HG02884 (cell line): ENCODE measurements around the gene F2.
"Not testable (repeated sequence)": the region's sequence is repeated elsewhere in the genome, so short reads cannot be mapped to it uniquely, and the experiment has no call there.

Source experiments
- ATAC-seq: cut with Tn5 transposase; IDR thresholded peaks from one replicate; pipeline ENCODE4 v1.9.1; 2021; ENCODE audit warnings: mild to moderate bottlenecking, moderate library complexity; ENCODE audit not compliant: unreplicated experiment

The F2 gene

DNA sequence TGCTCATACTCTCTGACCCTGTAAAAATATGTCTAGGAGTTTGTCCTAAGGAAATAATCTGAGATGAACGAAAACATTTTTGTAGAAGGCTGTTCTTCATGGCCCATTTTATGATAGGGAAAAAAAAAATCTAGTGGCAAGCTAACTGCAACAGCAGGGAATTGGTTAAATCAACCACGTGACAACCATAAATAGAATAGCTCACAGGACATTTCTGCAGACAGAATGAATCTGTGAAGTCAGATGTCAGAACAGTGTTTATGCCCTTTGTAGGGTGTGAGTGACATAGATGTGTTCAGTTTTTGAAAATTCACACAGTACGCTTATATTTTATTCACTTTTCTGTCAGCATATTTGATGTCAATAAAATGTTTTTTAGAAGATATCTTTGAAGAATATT lies 34.6 kb upstream of the F2 start:
- no peak for ATAC-seq

DNA sequence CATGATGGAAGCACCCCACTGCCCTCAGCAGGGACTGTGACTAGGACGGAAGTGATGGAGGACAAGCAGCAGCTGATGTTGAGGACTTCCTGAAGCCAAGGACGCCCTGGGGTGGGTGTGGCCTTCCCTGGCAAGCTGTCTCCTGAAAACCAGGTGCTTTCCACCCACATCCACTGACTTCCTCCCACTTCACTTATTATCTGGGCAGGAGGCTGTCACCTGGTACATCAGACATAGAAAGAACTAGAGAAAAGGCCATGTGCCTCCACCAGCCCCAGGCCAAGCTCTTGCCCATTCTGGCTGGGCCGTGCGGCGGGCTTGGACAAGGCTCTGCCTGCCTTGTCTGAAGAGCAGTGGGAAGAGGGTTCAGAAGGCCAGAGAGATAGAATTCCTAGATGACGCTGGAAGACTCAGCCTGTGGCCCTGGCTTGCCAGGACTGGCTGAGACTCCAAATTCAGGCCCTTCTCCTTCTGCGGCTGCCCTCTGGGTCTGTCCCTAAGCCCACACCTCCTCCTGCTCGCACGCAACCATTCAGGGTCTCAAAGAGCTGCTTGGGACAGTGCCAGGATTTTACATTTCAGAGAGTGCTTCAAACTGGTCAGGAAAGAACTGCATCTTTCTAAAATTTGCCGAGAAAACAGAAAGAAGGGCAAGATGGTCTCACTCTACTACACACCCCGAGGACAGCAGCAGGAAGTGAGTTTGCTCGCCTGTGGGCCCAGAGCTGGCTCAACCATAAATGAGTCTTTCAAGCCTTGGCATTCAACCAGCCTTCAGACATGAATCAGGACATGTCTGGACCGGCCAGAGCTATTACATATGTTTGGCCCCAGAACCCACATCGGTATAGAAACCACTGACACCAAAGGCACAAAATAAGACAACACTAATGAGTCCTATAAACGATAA lies 31.9 kb upstream of the F2 start:
- ATAC-seq = no peak

- no peak for ATAC-seq
These were observed 28.3 kb upstream of the F2 start for GRCh38 chr11:46690702-46691101.

- no peak for ATAC-seq
These were observed 26.6 kb upstream of the F2 start for GRCh38 chr11:46692450-46692849.

DNA sequence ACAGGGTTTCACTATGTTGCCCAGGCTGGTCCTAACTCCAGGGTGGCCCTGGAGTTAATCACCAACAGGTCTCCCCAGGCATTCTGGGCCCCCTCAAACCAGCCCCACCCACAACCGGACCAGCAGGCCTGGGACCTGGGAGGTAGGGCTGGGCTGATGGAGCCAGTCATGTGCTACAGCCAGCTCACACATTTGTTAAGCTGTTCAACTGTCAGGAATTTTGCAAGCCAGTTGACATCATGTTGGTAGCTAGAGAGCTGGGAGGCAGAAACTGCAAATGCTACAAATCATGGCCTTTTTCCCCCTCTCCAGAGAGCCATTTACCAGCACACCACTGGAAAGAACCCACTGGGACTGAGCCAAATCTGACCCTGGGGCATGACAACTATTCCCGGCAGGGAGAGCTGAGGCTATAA lies 25.4 kb upstream of the F2 start:
- no peak for ATAC-seq

DNA sequence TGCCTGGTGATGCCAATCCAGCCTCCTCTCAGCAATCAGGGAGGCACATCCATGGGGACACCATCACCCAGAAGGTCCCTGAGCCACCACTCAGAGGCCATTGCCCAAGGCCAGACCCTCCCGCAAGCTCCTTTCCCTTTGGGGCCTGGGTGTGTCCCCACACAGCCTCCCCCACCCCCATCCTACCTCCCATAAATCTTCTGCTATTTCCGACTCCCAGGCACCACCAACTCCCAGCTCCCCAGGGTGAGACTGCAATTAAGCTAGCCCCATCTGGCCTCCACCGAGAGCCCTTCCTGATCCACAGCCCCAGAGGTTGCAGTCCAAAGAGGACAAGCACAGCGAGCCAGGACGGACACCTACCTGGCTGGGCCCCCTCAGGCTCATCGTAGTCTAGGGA lies 24.9 kb upstream of the F2 start:
- ATAC-seq = no peak

DNA sequence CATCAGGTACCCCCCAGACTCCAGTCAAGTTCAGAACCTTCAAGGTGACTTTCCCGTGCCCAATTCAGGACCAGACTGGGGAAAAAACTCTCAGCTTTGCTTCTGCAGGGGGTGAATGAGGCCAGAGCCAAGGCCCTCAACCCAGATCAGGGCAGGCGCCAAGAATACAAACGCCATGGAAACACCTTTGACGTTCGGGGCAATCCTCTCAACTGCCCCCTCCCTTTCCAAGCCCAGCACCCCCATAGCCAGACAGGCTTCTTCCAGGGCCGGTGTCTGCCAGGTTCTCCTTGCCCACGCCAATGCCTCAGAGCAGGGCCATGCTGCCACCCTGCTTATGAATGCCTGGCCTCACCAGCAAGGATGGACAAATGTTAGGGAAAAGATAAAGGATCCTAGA lies 24.4 kb upstream of the F2 start:
- ATAC-seq = no peak

DNA sequence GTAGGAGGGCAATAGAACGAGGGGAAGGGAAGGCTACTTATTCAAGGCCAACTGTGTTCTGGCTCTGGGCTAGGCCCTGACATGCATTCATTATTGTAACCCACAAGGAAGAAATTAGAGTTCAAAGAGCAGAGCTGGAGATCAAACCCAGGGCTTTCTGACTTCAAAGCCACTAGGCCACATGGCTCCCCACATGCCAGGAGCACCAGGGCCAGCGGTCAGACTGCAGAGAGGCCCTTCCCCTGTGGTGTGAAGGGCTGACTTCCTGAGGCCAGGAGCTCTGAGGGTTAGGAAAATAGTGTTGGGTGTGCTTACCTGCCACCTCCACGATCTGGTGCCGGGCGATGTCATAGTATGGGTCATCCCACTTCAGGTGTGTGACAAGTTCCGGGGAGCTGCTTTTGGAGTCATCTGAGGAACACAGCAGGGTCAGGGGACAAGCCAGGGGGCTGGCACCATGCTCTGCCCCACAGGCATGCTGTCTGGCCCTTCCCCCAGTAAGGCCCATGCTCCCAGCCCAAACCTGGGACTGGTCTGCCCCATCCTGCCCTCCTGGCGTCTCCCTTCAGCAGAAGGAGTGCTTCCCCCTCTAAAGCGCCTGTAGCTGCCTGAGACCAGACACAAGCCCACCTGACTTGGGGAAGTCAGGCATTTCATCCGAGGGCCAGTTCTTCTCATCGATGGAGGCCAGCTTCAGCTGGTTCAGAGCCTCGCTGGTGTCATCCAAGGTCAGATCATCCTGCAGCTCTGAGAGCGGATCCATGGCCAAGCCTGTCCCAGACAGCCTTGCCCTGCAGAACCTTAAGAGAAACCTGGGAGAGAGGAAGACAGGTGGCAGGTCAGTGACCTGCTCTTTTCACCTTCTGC lies 23.4 kb upstream of the F2 start:
- ATAC-seq = no peak

DNA sequence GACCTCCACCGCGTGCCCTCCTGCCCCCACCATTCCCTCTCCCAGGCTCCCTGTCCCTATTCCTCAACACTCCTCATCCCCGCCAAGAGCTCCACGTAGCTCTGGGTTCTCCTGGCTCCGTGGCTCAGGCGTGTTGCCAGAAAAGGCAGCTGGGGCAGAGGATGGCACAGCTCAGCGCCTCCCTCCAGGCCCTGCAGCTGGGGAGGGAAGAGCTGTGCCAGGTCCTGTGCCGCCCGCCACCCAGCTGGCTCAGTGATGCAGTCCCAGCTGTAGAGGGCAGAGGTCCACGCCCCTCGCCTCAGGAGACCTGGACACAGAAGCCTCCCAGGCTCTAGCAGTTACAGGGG lies 22.8 kb upstream of the F2 start:
- ATAC-seq = no peak

DNA sequence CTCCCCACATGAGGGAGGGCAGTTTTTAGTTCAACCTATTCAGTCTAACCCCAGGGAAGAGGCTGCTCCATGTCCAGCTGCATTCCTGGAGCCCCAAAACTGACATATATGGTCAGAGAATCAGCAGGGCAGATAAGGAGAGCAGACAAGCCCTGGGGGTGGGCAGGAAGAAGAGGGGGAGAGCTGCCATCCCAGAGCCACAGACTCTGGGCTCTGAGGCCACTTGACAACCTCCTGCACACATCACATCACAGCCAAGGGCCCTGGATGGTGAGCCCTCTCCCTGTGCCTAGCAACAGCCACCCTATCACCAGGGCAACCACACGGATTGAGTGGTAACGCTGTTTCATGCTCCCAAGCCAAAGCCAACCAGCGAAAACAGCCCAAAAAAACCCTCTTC lies 21.7 kb upstream of the F2 start:
- no peak for ATAC-seq

DNA sequence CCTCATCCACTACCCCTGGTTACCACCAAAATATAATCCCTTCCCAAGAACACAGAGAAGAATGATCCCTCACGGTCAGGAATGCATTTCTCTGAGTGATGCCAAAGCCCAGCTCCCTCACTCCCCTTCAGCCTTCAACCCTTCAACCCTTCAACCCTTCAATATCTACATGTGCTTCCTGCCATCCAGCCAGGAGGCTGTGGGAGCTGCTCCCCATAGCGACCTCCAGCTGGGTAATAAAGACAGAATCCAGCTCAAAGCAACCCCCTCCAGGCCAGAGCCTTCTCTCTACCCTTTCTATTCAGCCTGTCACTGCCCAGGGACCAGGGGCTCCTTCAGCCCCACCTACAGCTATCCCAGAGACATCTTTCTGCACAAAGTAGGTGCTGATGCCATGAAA lies 21.3 kb upstream of the F2 start:
- no peak for ATAC-seq

DNA sequence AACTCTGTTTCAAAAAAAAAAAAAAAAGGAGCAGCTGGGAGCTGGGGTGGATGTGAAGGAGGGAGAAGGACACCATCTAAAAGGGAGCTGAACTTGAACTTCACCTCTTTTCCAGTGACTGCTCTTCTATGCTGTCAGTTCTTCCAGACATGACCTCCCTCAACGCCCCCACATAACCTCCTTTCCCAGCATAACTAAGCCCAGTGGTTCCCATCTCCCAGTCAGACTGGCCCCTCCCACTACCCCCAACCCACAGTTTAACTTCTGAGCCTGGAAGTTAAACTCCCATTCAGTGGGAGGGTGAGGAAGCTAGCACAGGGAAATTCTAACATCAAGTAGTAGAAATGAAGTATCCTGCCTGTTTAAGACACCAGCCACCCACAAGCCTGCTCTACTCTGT lies 20.4 kb upstream of the F2 start:
- ATAC-seq = no peak

GRCh38 chr11:46700241-46701077 lies 18.6 kb upstream of the F2 start, which contains the start of the genes ARHGAP1 and ZNF408:
ARHGAP1 (minus strand) TSS chr11:46700619; CDS start chr11:46696107, 4,512 bp downstream.
ZNF408 (plus strand) TSS chr11:46701031; CDS start chr11:46701048, 17 bp downstream.
- ATAC-seq = peak; percentile 92

DNA sequence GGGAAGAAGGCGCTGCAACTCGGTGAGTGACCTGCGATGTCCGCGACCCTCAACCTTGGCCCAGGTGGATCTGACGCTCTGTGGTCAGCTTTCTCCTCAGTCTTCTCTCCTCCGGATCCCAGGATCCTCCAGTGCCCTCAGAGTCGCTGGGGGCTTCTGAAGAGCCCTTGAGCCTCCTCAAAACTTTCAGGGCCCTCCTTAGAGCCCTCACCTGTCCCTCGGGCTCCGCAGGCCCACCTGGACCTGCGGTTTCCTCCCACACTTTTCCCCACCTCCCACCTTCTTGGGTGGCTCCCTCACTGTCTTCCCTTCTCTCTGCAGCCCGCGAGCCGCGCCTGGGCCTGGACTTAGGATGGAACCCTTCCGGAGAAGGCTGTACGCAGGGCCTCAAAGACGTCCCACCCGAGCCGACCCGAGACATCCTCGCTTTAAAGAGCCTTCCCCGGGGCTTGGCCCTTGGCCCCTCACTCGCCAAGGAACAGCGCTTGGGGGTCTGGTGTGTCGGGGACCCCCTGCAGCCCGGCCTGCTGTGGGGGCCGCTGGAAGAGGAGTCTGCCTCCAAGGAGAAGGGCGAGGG lies 17.8 kb upstream of the F2 start:
- peak; percentile 4 for ATAC-seq

DNA sequence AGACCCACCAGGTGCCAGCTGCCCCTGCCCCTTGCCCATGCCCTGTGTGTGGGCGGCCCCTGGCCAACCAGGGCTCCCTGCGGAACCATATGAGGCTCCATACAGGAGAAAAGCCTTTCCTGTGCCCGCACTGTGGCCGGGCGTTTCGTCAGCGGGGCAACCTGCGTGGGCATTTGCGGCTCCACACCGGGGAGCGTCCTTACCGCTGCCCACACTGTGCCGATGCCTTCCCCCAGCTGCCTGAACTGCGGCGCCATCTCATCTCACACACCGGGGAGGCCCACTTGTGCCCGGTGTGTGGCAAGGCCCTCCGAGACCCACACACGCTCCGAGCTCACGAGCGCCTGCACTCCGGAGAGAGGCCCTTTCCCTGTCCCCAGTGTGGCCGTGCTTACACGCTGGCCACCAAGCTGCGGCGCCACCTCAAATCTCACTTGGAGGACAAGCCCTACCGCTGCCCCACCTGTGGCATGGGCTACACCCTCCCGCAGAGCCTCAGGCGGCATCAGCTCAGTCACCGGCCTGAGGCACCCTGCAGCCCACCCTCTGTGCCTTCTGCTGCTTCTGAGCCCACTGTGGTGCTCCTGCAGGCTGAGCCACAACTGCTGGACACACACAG lies 13.8 kb upstream of the F2 start:
- no peak for ATAC-seq

- no peak for ATAC-seq
These were observed 12.1 kb upstream of the F2 start for GRCh38 chr11:46706886-46707285.

DNA sequence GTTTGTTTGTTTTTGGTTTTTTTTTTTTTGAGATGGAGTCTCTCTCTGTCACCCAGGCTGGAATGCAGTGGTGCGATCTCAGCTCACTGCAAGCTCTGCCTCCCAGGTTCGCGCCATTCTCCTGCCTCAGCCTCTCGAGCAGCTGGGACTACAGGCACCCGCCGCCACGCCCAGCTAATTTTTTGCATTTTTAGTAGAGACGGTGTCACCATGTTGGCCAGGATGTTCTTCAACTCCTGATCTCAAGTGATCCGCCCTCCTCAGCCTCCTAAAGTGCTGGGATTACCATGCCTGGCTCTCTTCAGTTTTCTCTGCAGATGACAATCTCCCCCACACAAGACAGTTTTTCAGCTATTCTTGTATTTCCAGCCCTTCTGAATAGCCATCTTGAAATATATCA lies 9.7 kb upstream of the F2 start:
- ATAC-seq = not testable (repeated sequence)

GRCh38 chr11:46710821-46711269 lies 8.2 kb upstream of the F2 start:
- no peak for ATAC-seq

DNA sequence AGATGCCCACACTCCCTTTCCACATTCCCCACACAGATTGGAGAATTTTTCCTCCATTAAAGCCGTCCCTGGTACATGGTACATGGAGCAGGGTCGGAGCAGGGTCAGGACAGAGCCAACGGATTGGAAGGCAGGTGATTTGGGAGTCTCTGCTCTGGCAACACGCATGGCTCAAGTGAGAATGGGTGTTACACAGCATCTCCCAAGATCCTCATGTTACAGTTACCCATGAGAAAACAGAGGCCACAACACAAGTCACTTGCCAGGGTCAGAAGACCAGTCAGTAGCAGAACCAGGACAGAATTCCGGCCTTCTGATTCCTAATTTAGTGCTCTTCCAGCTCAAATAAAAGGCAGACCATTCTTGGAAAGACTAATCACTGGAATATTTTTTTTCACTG lies 7.7 kb upstream of the F2 start:
- no peak for ATAC-seq
